GM12801 (cell line): ENCODE measurements around the gene EEIG1.

Experiments used
- TF ChIP-seq, protein P1 (sequence below): IDR thresholded peaks from one replicate; pipeline ENCODE4 v1.5.1; 2011; ENCODE audit warnings: control low read depth; ENCODE audit not compliant: insufficient read length; ENCODE audit errors: extremely low read depth

The EEIG1 gene

DNA sequence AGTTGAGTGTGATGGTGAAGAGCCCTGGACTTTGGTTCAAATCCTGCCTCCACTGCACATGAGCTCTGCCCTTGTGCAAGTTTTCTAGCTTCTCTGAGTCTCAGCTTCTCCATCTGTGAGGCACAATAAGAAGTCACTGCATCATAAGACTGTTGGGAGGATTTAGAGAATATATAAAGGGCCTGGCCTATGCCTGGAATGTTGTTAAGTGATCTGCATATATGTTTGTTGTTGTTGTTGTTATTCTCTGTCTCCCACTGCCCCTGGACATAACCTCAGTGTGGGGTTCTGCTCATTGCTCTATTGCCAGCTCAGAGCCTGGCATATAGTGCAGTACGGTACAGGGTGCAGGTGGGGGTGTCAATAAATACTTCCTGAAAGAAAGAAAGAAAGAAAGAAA is 40.3 kb upstream of the EEIG1 start:
- TF ChIP-seq, protein P1, sequence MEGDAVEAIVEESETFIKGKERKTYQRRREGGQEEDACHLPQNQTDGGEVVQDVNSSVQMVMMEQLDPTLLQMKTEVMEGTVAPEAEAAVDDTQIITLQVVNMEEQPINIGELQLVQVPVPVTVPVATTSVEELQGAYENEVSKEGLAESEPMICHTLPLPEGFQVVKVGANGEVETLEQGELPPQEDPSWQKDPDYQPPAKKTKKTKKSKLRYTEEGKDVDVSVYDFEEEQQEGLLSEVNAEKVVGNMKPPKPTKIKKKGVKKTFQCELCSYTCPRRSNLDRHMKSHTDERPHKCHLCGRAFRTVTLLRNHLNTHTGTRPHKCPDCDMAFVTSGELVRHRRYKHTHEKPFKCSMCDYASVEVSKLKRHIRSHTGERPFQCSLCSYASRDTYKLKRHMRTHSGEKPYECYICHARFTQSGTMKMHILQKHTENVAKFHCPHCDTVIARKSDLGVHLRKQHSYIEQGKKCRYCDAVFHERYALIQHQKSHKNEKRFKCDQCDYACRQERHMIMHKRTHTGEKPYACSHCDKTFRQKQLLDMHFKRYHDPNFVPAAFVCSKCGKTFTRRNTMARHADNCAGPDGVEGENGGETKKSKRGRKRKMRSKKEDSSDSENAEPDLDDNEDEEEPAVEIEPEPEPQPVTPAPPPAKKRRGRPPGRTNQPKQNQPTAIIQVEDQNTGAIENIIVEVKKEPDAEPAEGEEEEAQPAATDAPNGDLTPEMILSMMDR, result no peak

DNA sequence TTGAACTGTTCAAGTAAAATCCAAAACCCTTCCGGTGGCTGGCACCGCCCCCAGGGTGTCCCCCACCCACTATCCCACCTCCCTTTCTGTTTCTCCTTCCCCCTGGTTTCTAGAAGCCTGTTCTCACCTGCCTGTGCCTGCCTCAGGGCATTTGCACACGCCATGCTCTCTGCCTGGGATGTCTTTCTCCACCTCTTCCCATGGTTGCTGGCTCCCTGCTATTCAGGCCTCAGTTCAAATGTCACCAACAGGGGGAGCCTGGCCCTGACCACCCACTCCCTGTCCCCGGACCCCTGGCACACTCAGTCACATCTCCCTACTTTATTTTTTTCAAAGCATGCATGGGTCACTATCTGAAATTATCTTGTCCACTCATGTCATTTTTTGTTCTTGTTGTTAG is 39.9 kb upstream of the EEIG1 start:
- TF ChIP-seq, protein P1, result no peak

DNA sequence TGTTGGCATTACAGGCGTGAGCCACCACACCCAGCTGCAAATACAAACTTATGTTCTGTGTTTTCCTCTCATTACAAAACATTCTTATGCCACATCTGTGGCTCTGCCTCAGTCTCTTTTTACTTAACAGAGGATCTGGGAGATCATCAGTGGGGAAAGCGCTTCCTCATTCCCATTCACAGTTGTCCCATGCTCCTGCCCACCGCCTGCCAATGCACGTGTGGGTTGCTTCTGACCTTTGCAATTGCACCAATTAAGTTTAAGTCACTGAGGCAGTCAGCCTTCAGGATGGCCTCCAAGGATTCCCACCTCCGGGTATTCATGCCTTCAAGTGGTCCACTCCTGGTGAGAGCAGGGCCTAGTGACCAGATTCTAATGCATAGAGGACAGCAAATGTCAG is 34.9 kb upstream of the EEIG1 start:
- TF ChIP-seq, protein P1, result no peak

GRCh38 chr9:128011071-128011817 is 30.5 kb upstream of the EEIG1 start:
- TF ChIP-seq, protein P1, result no peak

DNA sequence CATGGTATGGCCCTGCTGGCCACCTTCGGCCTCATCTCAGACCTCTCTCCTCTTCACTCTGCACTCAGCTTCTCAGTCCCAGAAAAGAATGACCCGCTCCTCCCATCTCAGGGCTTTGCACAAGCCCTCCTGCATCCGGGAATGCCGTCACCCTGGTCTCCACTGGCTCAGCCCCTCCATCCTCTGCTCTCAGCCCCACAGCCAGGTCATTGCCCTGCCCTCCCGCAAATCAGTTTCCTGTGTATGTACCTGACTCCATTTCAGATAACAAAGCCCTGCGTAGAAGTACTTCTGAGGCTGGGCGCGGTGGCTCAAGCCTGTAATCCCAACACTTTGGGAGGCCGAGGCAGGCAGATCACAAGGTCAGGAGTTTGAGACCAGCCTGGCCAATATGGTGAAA is 28.9 kb upstream of the EEIG1 start:
- TF ChIP-seq, protein P1, result no peak

DNA sequence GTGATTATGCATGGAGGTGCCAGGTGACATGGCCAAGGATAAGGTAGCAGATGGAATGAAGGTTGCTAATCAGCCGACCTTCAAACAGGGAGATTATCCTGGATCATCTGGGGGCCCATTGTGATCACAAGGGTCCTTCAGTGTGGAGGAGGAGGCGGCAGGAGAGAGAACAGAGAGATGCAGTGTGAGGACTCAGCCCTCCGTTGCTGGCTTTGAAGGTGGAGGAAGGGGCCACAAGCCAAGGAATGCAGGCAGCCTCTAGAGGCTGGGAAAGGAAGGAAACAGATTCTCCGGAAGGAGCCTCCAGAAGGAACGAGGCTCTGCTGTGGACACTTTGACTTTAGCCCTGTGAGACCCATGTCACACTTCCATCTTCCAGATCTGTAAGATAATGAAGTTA is 27.4 kb upstream of the EEIG1 start:
- TF ChIP-seq, protein P1, result no peak

GRCh38 chr9:128007566-128008138 is 26.9 kb upstream of the EEIG1 start:
- TF ChIP-seq, protein P1, result no peak
